Stimulated activated CD8-positive, alpha-beta memory T cell treated with anti-CD3 and anti-CD28 coated beads, Interleukin-4, amount 100 ng/mL, for 48 hours (primary cell): Measurements from ENCODE around the gene SLC25A15.
"Not testable (repeated sequence)": the region's sequence is repeated elsewhere in the genome, so short reads cannot be mapped to it uniquely, and the experiment has no call there.

Experiments used
- DNase-seq: peaks from one replicate; pipeline ENCODE4 v3.0.0-alpha.2; 2020

Gene SLC25A15

DNA sequence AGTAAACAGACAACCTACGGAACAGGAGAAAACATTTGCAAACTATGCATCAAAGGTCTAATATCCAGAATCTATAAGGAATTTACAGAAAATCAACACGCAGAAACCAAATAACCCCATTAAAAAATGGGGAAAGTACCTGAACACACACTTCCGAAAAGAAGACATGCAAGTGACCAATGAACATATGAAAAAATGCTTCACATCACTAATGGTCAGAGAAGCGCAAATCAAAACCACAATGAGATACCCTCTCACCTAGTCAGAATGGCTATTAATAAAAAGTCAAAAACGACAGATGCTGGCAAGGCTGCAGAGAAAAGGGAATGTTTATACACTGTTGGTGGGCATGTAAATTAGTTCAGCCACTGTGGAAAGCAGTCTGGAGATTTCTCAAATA is 29.5 kb downstream of the SLC25A15 start:
- no peak for DNase-seq

DNA sequence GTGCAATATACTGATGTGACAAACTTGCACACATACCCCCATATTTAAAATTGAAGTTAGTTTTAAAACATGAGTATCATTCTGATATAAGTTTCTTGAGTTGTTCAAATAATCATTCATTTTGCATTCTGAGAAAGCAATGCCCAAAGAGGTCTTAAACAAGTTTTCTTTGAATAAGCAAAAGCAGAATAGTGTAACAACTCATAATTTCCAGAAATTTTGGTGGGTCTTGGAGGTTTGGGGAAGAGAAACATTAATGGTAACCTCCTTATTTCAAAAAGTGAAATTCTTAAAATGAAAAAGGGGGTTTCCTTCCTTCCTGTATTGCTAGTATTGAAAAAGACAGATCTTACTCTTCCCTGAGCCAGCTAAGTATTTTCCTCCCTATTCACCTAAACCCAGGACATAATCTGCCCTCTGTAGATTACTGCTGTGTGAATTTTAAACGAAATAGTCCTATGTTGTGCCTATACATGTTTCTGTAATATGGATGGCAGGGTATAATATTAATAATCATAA is 30.4 kb downstream of the SLC25A15 start:
- DNase-seq = no peak

DNA sequence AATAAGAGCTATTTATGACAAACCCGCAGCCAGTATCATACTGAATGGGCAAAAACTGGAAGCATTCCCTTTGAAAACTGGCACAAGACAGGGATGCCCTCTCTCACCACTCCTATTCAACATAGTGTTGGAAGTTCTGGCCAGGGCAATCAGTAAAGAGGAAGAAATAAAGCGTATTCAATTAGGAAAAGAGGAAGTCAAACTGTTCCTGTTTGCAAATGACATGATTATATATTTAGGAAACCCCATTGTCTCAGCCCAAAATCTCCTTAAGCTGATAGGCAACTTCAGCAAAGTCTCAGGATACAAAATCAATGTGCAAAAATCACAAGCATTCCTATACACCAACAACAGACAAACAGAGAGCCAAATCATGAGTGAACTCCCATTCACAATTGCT is 50.3 kb downstream of the SLC25A15 start:
- DNase-seq = not testable (repeated sequence)

DNA sequence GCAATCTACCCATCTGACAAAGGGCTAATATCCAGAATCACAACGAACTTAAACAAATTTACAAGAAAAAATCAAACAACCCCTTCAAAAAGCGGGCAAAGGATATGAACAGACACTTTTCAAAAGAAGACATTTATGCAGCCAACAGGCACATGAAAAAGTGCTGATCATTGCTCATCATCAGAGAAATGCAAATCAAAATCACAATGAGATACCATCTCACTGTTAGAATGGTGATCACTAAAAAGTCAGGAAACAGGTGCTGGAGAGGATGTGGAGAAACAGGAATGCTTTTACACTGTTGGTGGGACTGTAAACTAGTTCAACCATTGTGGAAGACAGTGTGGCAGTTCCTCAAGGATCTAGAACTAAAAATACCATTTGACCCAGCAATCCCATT is 51.5 kb downstream of the SLC25A15 start:
- DNase-seq = not testable (repeated sequence)
